Measurements from ENCODE around the gene DGCR2.
"Not testable (repeated sequence)": the region's sequence is repeated elsewhere in the genome, so short reads cannot be mapped to it uniquely, and the experiment has no call there.

Gene DGCR2

GRCh38 chr22:19037282-19038163 lies 84.7 kb downstream of the DGCR2 start:
- ChIA-PET POLR2A (interaction anchor here (0.6 kb wide), 1 partner anchor 107 kb away, joined by 3 read pairs; the partner anchor contains the start of gene ESS2), CTCF (no interaction called here)
- TF ChIP-seq PKNOX1 (IDR thresholded peaks at IDR 0.05) (no peak), ZNF384 (IDR thresholded peaks at IDR 0.05) (no peak), BHLHE40 (IDR thresholded peaks at IDR 0.05; ENCODE audit: borderline replicate concordance) (no peak), TARDBP (IDR thresholded peaks at IDR 0.05) (no peak)
- no peak for DNase-seq (ENCODE audit: extremely low spot score)

DNA sequence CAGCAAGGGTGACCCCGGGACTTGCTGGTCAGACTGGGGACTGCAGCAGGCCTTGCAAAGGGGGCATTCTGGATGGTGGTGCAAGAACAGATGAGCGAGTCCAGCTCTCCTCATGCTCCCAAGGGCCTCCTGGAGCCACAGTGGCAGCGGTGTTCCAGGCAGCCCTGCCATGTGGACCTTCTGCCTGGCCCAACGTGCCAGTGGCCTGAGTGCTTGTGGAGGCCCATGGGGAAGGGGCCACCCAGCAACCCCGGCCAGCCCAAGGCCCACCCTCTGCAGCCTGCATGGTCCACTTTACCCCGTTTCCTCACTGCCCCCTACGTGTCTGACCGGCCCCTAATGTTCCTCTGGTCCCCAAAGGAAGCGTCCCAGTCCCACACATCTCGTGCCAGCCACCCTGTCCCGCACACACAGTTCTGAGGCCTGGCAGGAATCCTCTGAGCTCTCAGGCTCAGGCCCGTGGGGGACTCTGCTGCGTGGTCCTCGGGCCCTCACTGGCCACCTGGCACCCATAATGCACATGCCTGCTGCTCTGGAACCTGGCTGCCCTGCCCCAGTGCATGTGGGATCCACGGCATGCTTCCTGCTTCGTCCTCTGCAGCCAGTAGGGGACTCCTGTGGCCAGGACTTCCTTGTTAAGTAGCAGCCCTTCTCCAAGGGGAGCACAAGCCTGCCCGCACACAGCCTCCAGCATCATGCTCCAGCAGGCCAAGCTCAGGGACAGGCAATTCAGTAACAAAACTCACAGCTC lies 85.5 kb downstream of the DGCR2 start:
- TF ChIP-seq ZNF384 (IDR thresholded peaks at IDR 0.05), result no peak
- TF ChIP-seq TARDBP (IDR thresholded peaks at IDR 0.05), result no peak
- no peak for TF ChIP-seq ARNT (IDR thresholded peaks at IDR 0.05)
- TF ChIP-seq SP1 (IDR thresholded peaks at IDR 0.05), result no peak
- TF ChIP-seq NFRKB (IDR thresholded peaks at IDR 0.05), result no peak
- no peak for TF ChIP-seq PKNOX1 (IDR thresholded peaks at IDR 0.05)
- TF ChIP-seq BHLHE40 (IDR thresholded peaks at IDR 0.05; ENCODE audit: borderline replicate concordance), result no peak
- no peak for TF ChIP-seq FOXK2 (IDR thresholded peaks at IDR 0.05)
- TF ChIP-seq SUZ12 (IDR thresholded peaks at IDR 0.05), result no peak
- TF ChIP-seq FOXA1 (IDR thresholded peaks at IDR 0.05), result no peak
- TF ChIP-seq LEF1 (IDR thresholded peaks at IDR 0.05; ENCODE audit: borderline replicate concordance), result no peak
- TF ChIP-seq HDGF (IDR thresholded peaks at IDR 0.05; ENCODE audit: borderline replicate concordance), result no peak
- no peak for TF ChIP-seq ELF4 (IDR thresholded peaks at IDR 0.05)
- TF ChIP-seq FOXM1 (IDR thresholded peaks at IDR 0.05; ENCODE audit: borderline replicate concordance), result no peak
- ChIA-PET CTCF (interaction anchor here (0.6 kb wide), 1 partner anchor 17 kb away, joined by 3 read pairs; no protein-coding TSS in a partner anchor), POLR2A (no interaction called here)
- no peak for DNase-seq (ENCODE audit: extremely low spot score)

DNA sequence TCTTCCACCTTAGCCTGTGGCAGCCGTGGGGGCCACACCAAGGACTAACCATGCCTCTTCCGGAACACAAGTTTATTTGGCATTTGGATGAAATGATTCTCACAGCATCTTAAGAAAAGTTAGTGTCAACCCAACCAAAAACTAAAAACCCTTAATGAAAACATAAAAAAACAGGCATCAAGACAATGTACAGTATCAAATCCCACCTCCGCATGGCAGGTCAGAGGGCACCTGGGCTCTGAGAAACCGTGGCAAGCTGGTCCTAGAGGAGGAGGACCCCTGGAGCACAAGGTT lies 86.0 kb downstream of the DGCR2 start:
- TF ChIP-seq PKNOX1 (IDR thresholded peaks at IDR 0.05) (no peak), NFRKB (IDR thresholded peaks at IDR 0.05) (no peak), SUZ12 (IDR thresholded peaks at IDR 0.05) (no peak), FOXM1 (IDR thresholded peaks at IDR 0.05; ENCODE audit: borderline replicate concordance) (no peak), ZNF384 (IDR thresholded peaks at IDR 0.05) (no peak), TARDBP (IDR thresholded peaks at IDR 0.05) (no peak), HDGF (IDR thresholded peaks at IDR 0.05; ENCODE audit: borderline replicate concordance) (no peak), ARNT (IDR thresholded peaks at IDR 0.05) (no peak)
- ChIA-PET CTCF (interaction anchor here (0.6 kb wide), 1 partner anchor 16 kb away, joined by 3 read pairs; no protein-coding TSS in a partner anchor), POLR2A (no interaction called here)
- no peak for DNase-seq (ENCODE audit: extremely low spot score)

- no peak for DNase-seq (ENCODE audit: extremely low spot score)
- POLR2A ChIA-PET, result no interaction called here
- CTCF ChIA-PET, result interaction anchor here (0.6 kb wide), 1 partner anchor 16 kb away, joined by 3 read pairs; no protein-coding TSS in a partner anchor
- TF ChIP-seq BHLHE40 (IDR thresholded peaks at IDR 0.05; ENCODE audit: borderline replicate concordance), result no peak
- no peak for TF ChIP-seq ZNF384 (IDR thresholded peaks at IDR 0.05)
- TF ChIP-seq ELF4 (IDR thresholded peaks at IDR 0.05), result no peak
- TF ChIP-seq L3MBTL2 (conservative IDR thresholded peaks at IDR 0.05), result no peak
- TF ChIP-seq FOXA1 (IDR thresholded peaks at IDR 0.05), result no peak
Measured at GRCh38 chr22:19035474-19036228, 86.6 kb downstream of the DGCR2 start.

- DNase-seq (ENCODE audit: extremely low spot score); POLR2A ChIA-PET; CTCF ChIA-PET: not testable (repeated sequence)
Measured at GRCh38 chr22:19035126-19035473, 87.1 kb downstream of the DGCR2 start.

- DNase-seq (ENCODE audit: extremely low spot score); POLR2A ChIA-PET; CTCF ChIA-PET: not testable (repeated sequence)
Measured at GRCh38 chr22:19034724-19035120, 87.5 kb downstream of the DGCR2 start.

DNA sequence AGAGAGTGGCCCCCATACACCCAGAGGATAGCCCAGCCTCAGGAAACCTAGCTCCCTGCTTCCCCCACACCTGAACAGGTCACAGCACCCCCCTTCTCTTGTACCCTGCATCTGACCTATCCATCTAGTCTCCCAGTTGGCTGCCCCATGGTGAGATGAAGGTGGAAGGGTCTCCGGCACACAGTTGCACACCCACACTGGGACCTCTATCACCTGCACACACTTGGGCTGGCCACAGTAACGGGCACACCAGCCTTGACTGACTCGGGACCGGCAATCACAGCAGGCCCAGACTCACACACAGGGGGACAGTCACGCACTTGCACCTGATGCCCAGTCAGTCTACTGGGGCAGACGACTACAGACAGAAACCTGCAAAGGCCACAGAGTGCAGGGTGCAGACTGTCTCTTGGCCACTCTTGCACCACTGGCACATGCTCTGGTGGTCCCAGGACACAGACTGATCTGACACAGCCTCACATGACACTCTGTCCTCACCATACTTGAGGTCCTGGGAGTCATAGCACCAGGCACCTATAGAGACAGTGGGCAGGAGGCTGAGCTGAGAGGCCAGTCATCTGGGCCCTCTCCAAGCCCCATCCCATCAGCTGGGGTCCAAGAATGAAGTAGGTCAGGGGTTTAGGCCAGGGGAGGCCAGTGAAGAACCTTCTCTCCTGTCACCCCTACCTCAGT lies 88.0 kb downstream of the DGCR2 start:
- CTCF ChIA-PET; POLR2A ChIA-PET; DNase-seq (ENCODE audit: extremely low spot score): not testable (repeated sequence)

GRCh38 chr22:19033568-19033905 lies 88.7 kb downstream of the DGCR2 start:
- POLR2A ChIA-PET; DNase-seq (ENCODE audit: extremely low spot score); CTCF ChIA-PET: not testable (repeated sequence)

DNA sequence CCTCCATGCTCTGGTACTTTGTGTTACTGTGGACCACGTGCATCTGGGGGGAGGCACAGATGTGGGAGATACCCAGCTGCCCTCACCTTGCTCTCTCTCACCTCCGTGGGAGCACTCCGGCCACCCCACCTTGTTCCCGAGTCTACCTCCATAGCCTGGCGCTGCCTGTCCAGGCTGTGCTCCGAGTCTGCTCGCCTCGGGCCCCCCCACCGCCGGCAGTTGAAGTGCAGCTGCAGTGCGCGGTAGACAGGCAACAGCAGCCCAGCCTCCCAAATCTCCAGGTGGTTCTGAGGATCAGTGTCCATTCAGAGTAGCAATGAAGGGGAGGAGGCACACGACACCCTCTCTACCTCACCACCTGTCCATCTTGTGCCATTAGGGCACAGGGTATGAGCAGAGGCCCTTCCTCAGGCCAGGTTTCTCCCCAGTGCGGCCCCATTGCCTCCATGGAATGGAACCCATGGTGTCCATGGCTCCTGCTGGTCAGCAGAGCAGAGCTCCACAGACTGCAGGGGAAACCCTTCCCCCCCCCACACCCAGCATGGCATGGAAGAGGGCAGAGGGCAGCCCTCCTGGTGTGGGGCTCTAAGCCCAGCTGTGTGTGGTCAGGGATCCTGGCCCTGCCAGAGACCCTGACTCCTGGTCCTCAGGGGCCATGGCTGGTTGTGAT lies 89.2 kb downstream of the DGCR2 start:
- DNase-seq (ENCODE audit: extremely low spot score); CTCF ChIA-PET; POLR2A ChIA-PET: not testable (repeated sequence)

DNA sequence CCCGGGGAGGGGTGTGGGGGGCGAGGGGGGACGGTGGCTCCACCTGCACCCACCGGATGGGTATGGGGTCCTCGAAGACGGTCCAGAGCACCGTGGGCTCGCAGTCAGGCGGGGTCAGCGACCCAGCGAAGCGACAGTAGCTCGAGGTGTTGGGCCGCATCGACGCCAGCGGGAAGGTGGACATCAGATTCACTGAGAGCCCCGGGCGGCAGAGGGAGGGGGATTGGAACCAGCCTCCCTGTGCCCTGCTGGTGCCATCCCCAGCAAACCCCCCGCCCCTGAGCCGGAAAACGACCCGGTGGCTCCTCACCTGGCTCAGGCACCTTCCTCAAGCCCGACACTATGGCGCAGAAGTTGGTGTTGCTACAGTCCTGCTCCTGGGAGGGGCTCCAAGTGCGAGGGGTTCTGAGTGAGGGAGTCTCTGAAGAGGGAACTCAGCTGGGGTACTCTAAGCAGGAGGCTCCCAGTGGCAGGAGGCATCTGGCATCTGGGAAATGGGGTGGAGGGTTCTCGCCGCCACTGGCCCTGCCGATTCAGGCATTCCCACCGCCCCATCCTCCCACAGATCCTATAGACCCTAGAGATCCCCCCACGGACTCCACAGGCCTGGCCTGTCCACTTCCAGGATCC lies 89.9 kb downstream of the DGCR2 start:
- POLR2A ChIA-PET; DNase-seq (ENCODE audit: extremely low spot score); CTCF ChIA-PET: not testable (repeated sequence)

DNA sequence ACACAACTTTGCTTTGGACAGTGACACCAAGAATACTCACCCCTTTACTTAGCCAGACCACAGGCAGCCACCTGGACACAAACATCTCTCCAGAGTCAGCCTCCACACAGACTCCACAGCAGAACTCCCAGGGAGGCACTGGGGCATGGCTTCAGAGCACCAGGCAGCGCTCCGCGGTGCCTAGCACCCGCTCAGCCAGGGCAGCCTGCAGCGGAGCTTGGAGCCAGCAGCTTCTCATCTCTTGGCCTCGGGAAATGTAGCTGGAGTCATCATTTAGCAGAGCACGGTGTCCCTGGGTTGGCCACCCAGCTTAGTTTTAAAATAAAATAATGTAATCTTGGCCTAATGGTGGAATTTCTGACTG lies 91.3 kb downstream of the DGCR2 start:
- CTCF ChIA-PET; DNase-seq (ENCODE audit: extremely low spot score); POLR2A ChIA-PET: not testable (repeated sequence)

All from HEK293T (cell line).